ENCODE measurements around the gene CT45A7.
"Not testable (repeated sequence)": the region's sequence is repeated elsewhere in the genome, so short reads cannot be mapped to it uniquely, and the experiment has no call there.

CT45A7 gene, protein sequence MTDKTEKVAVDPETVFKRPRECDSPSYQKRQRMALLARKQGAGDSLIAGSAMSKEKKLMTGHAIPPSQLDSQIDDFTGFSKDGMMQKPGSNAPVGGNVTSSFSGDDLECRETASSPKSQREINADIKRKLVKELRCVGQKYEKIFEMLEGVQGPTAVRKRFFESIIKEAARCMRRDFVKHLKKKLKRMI

DNA sequence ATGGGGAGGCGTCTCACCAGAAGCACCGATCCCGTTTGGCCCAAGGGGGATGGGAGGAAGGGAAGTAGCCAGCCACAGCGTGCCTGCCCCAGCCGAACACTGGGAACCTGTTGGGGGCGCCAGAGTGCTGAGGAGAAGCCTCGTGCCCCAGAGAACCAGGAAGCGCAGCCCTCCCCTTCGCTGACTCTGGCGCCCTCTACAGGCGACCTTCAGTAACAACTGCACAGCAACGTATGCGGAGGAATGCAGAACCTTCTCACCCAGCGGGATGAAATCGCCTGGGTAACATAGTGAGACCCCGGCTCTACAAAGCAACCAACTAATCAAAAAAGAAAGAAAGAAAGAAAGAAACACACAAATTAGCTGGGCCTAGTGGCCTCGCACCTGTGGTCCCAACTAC, at the start of gene CT45A7:
Gene CT45A7 (minus strand): TSS at position 101 of the 400 bp plus-strand sequence. CDS start 3,747 bp downstream, outside the sequence.
- not testable (repeated sequence) for DNase-seq (ENCODE audit: low read depth)

DNA sequence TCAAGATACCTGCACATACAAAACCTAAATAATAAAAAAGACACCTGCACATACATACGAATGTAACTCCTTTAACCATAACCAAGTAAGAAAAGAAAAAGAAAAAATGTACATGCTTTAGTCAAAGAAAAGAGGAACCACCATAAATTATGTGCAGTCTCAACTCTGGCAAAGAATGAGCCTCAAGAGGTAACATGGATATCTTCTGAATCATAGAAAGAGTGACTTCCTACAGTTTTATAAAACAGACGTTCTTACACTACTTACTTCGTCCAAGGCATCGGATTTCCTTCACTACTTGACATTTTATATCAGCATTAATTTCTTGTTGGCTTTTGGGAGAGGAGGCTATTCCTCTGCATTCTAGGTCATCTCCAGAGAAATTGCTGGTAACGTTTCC, 45.7 kb upstream of the CT45A7 start:
- DNase-seq (ENCODE audit: low read depth) = not testable (repeated sequence)

- DNase-seq (ENCODE audit: low read depth) = not testable (repeated sequence)
These were observed 34.6 kb upstream of the CT45A7 start, which contains the start of gene CT45A9 for GRCh38 chrX:135871712-135872111. TSS of gene CT45A9 (minus strand) at chrX:135871812. CDS start at chrX:135868061, 3,751 bp downstream.

- DNase-seq (ENCODE audit: low read depth) = not testable (repeated sequence)
These were observed 17.4 kb upstream of the CT45A7 start, which contains the start of gene CT45A8 for GRCh38 chrX:135854438-135854837. TSS of gene CT45A8 (minus strand) at chrX:135854538. CDS start at chrX:135850783, 3,755 bp downstream.

- DNase-seq (ENCODE audit: low read depth) = not testable (repeated sequence)
These were observed 17.2 kb downstream of the CT45A7 start, which contains the start of gene CT45A2 for GRCh38 chrX:135819912-135820311. TSS of gene CT45A2 (minus strand) at chrX:135820012. CDS start at chrX:135816265, 3,747 bp downstream.

- DNase-seq (ENCODE audit: low read depth) = not testable (repeated sequence)
These were observed 34.4 kb downstream of the CT45A7 start, which contains the start of gene CT45A6 for GRCh38 chrX:135802687-135803086. TSS of gene CT45A6 (minus strand) at chrX:135802787. CDS start at chrX:135798993, 3,794 bp downstream.

DNA sequence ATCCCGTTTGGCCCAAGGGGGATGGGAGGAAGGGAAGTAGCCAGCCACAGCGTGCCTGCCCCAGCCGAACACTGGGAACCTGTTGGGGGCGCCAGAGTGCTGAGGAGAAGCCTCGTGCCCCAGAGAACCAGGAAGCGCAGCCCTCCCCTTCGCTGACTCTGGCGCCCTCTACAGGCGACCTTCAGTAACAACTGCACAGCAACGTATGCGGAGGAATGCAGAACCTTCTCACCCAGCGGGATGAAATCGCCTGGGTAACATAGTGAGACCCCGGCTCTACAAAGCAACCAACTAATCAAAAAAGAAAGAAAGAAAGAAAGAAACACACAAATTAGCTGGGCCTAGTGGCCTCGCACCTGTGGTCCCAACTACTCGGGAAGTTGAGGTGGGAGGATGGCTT, 51.7 kb downstream of the CT45A7 start, which contains the start of gene CT45A5:
Gene CT45A5 (minus strand): TSS at position 101 of the 400 bp plus-strand sequence. CDS start 3,774 bp downstream, outside the sequence.
- not testable (repeated sequence) for DNase-seq (ENCODE audit: low read depth)
